GM18502 (cell line): ENCODE results near the gene LRMDA.

Source experiments
- ATAC-seq: cut with Tn5 transposase; IDR thresholded peaks from one replicate; pipeline ENCODE4 v1.9.1; 2021; ENCODE audit warnings: mild to moderate bottlenecking; ENCODE audit not compliant: unreplicated experiment, poor library complexity

Gene LRMDA

GRCh38 chr10:75987616-75988015, 556.2 kb downstream of the LRMDA start:
- ATAC-seq: no peak

- no peak for ATAC-seq
These were observed 563.1 kb downstream of the LRMDA start for GRCh38 chr10:75994357-75995040.

- ATAC-seq: no peak
These were observed 563.6 kb downstream of the LRMDA start for GRCh38 chr10:75995041-75995430.

- no peak for ATAC-seq
These were observed 564.3 kb downstream of the LRMDA start for GRCh38 chr10:75995720-75996119.

GRCh38 chr10:75999001-75999400, 567.6 kb downstream of the LRMDA start:
- no peak for ATAC-seq

GRCh38 chr10:75999515-76000209, 568.2 kb downstream of the LRMDA start:
- no peak for ATAC-seq

GRCh38 chr10:76000550-76000949, 569.1 kb downstream of the LRMDA start:
- no peak for ATAC-seq

- no peak for ATAC-seq
These were observed 569.6 kb downstream of the LRMDA start for GRCh38 chr10:76001019-76001418.

GRCh38 chr10:76001461-76001860, 570.0 kb downstream of the LRMDA start:
- no peak for ATAC-seq

GRCh38 chr10:76002262-76002854, 570.9 kb downstream of the LRMDA start:
- no peak for ATAC-seq

- no peak for ATAC-seq
These were observed 576.3 kb downstream of the LRMDA start for GRCh38 chr10:76007667-76008181.

- no peak for ATAC-seq
These were observed 578.1 kb downstream of the LRMDA start for GRCh38 chr10:76009531-76009930.

- ATAC-seq: no peak
These were observed 579.3 kb downstream of the LRMDA start for GRCh38 chr10:76010703-76011102.

GRCh38 chr10:76012716-76013327, 581.4 kb downstream of the LRMDA start:
- ATAC-seq: no peak

- no peak for ATAC-seq
These were observed 583.8 kb downstream of the LRMDA start for GRCh38 chr10:76015245-76015644.

- ATAC-seq: no peak
These were observed 585.8 kb downstream of the LRMDA start for GRCh38 chr10:76017026-76017732.

GRCh38 chr10:76017733-76018433, 586.5 kb downstream of the LRMDA start:
- no peak for ATAC-seq

- ATAC-seq: no peak
These were observed 589.2 kb downstream of the LRMDA start for GRCh38 chr10:76020630-76021029.

GRCh38 chr10:76021398-76021797, 590.0 kb downstream of the LRMDA start:
- no peak for ATAC-seq

GRCh38 chr10:76022366-76022765, 590.9 kb downstream of the LRMDA start:
- no peak for ATAC-seq
